Anterior cingulate cortex (tissue), 58 donors: Measurements from ENCODE around the gene CES4A.
A peak's percentile ranks its signal among the peaks of the same experiment; 100 is the strongest.
"Not testable (repeated sequence)": the region's sequence is repeated elsewhere in the genome, so short reads cannot be mapped to it uniquely, and the experiment has no call there.

Experiments
- DNase-seq, 58 donors: peaks; one replicate each; lab custom pipeline; 2025; lab: John Stamatoyannopoulos, UW

Gene CES4A

DNA sequence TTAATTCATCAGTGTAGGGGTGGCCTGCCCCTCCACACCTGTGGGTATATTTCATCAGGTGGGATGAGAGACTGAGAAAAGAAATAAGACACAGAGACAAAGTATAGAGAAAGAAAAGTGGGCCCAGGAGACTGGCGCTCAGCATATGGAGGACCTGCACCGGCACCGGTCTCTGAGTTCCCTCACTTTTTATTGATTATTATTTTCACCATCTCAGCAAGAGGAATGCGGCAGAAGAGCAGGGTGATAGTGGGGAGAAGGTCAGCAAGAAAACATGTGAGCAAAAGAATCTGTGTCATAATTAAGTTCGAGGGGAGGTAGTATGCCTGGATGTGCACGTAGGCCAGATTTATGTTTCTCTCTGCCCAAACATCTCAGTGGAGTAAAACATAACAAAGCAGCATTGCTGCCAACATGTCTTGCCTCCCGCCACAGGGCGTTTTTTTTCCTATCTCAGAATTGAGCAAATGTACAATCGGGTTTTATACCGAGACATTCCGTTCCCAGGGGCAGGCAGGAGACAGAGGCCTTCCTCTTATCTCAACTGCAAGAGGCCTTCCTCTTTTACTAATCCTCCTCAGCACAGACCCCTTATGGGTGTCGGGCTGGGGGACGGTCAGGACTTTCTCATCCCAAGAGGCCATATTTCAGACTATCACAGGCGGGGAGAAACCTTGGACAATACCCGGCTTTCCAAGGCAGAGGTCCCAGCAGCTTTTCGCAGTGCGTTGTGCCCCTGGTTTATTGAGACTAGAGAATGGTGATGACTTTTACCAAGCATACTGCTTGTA, 32.8 kb upstream of the CES4A start:
- not testable (repeated sequence) for DNase-seq

DNA sequence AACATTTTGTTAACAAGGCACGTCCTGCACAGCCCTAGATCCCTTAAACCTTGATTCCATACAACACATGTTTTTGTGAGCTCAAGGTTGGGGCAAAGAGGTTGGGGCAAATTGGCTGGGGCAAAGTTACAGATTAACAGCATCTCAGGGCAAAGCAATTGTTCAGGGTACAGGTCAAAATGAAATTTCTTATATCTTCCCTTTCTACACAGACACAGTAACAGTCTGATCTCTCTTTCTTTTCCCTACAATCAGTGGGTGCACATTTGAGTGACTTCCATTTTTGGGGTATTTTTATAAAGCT, 32.3 kb upstream of the CES4A start:
- DNase-seq: not testable (repeated sequence)

DNA sequence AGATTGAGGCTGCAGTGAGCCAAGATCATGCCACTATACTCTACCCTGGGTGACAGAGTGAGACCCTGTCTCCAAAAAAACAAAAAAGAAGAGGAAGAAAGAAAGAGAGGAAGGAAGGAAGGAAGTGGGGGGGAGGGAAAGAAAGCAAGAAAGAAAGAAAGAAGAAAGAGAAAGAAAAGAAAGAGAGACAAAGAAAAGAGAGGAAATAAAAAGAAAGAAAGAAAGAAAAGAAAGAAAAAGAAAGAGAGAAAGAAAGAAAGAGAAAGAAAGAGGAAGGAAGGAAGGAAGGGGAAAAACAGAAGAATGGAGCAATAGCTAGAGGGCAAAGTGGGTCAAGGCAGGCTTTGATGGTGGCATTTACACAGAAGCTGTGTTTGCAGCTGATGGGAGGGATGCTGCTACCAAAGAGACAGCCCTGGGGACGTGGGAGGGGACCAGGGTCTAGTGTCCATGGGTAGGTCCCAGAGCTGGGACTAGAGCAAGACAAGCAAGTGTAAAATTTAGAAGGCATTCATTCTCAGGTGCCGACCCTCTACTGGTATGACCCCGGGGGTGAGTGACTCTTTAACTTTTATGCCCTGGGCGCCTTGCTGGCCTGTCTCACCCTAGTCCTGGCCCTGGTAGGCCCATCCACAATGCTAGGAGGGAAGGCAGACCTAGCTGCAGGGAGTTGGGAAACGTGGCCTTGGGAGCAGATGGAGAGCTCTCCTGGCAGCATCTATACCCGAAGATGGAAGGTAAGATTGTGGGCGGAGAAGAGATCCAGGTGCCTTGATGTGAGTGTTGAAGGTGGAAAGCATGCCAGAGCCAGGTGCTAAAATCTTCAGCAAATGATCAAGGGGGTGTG, 29.3 kb upstream of the CES4A start:
- DNase-seq: no peak

GRCh38 chr16:66959704-66960161, 28.7 kb upstream of the CES4A start:
- peak in 37 of 58 donors; percentile 15 to 81 (median 47) for DNase-seq

DNA sequence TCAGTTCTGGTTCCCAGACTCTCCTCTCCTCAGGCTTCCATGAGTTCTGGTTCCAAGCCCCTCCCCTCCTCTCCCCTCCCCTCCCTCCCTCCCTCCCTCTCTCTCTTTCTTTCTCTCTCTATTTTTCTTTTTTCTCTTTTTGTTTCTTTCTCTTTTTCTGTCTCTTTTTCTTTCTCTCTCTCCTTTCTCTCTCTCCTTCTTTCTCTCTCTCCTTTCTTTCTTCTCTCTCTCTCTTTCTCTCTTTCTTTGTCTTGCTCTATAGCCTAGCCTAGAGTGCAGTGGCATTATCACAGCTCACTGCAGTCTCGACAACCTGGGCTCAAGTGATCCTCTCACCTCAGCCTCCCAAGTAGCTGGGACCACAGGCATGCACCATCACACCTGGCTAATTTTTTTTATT, 28.1 kb upstream of the CES4A start:
- no peak for DNase-seq

GRCh38 chr16:66961065-66961744, 27.2 kb upstream of the CES4A start, which contains the start of gene CES3:
Gene CES3, plus strand, starts transcription at chr16:66961266. Its CDS starts 42 bp downstream, at chr16:66961308.
- DNase-seq: peak in 29 of 58 donors; percentile 7 to 52 (median 25)

DNA sequence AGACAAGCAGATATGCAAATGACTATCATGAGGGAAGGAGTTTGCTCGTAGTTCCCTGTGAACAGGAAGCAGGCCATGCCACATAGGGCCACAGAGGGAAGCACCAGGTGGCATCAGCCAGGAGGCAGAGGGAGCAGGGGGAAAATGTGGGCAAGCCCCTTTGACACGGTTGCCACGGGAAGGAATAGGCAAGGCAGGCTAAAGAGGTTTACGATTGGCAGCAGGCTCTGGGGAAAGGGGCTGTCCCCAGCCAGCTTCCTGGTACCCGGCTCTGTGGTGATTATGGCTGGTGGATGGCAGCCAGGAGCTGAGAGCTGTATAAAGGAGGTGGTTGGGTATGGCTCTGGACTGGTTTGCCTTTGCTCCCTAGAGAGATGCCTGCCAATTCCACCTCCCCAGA, 26.5 kb upstream of the CES4A start:
- no peak for DNase-seq

DNA sequence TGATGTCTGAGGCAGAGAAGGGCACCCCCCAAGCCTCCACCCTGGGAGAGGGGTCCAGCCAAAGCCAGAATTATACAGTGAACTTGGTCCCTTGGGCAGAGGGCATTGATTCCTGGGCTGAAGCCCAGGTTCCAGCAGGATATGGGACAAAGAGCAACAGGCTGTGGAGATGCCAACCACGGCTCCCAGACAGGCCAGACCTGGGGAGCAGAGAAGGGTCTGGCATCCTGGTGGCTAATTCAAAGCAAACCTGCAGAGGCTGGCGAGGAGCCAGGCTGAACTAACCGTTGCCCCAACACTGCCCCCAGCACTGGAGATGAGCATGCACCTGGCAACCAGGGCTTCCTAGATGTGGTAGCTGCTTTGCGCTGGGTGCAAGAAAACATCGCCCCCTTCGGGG, 24.3 kb upstream of the CES4A start:
- no peak for DNase-seq

DNA sequence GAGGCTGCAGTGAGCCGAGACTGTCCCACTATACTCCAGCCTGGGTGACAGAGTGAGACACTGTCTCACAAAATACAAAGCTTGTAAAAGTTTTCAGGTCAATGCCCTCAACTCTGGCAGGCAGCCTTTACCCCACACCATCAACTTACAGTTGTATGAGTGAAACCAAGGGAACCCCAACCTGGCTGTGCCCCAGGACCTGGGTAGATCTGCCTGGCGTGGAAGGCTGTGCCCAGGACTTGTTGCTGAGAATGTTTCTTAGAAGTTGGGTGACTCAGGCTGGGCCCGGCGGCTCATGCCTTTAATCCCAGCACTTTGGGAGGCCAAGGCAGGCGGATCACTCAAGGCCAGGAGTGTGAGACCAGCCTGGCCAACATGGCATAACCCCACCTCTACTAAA, 19.5 kb upstream of the CES4A start:
- DNase-seq: peak in 9 of 58 donors; percentile 3 to 49 (median 19)

DNA sequence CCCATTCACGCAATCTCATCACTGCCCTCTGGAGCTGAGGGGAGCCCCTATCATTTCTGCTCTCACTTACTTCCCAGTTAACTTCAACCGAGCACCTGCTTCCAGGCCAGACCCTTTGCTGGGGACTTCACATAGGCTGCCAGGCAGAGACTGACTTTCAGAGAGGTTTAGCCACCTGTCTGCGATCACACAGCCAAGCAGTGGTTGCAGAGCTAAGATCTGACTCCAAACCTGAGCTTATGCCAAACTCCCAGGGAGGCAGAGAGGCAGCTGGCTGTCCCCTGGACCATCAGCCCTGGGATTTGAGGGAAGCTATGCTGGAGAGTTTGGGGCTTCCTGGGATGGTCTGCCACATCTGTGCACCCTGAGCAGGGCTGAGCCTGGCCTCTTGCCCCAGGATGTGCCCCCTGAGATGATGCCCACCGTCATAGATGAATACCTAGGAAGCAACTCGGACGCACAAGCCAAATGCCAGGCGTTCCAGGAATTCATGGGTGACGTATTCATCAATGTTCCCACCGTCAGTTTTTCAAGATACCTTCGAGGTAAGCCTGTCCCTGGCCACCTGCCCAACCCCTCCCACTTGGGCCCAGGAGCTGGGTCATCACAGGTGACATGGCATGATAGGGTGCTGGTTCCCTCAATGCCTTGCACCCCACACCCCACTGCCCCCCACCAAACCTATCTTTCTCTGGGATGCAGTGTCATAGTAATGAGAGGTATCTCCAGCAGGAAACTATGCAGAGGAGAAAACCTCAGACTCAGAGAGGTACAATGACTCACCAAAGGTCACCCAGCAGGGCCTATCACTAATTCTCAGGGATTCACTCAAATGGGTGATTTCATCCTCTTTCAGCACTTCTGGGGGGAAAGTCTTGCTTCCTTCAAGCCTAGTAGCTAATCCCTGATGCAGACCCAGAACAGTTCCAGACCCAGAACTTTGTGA, 17.3 kb upstream of the CES4A start:
- DNase-seq: no peak

GRCh38 chr16:66972983-66973382, 15.4 kb upstream of the CES4A start:
- DNase-seq: no peak

GRCh38 chr16:66973716-66974115, 14.7 kb upstream of the CES4A start:
- no peak for DNase-seq

DNA sequence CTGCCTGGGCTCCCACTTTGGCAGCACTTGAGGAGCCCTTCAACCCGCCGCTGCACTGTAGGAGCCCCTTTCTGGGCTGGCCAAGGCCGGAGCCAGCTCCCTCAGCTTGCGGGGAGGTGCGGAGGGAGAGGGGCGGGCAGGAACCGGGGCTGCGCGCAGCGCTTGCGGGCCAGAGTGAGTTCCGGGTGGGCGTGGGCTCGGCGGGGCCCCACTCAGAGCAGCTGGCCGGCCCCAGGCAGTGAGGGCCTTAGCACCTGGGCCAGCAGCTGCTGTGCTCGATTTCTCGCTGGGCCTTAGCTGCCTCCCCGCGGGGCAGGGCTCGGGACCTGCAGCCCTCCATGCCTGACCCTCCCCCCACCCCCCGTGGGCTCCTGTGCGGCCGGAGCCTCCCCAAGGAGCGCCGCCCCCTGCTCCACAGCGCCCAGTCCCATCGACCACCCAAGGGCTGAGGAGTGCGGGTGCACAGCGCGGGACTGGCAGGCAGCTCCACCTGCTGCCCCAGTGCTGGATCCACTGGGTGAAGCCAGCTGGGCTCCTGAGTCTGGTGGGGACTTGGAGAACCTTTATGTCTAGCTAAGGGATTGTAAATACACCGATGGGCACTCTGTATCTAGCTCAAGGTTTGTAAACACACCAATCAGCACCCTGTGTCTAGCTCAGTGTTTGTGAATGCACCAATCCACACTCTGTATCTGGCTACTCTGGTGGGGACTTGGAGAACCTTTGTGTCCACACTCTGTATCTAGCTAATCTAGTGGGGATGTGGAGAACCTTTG, 14.0 kb upstream of the CES4A start:
- not testable (repeated sequence) for DNase-seq

- DNase-seq: not testable (repeated sequence)
These were observed 13.5 kb upstream of the CES4A start for GRCh38 chr16:66974932-66975246.

DNA sequence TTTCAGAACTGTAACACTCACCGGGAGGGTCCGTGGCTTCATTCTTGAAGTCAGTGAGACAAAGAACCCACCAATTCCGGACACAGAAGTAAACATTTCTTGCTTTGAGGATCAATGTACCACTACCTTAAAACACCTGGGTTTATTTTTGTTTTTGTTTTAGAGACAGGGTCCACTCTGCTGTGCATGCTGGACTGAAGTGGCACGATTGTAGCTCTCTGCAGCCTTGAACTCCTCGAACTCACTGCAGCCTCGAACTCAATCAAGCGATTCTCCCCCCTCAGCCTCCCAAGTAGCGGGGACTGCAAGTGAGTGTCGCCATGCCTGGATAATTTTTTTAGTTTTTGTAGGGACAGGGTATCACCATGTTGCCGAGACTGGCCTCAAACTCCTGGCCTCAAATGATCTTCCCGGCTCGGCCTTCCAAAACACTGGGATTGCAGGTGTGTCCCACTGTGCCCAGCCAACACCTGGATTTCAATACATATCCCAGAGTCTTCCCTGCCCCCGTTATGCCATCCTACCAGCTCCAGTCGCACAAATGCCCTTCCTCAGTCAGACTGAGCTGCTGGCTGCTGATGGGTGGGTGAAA, 13.0 kb upstream of the CES4A start:
- no peak for DNase-seq

DNA sequence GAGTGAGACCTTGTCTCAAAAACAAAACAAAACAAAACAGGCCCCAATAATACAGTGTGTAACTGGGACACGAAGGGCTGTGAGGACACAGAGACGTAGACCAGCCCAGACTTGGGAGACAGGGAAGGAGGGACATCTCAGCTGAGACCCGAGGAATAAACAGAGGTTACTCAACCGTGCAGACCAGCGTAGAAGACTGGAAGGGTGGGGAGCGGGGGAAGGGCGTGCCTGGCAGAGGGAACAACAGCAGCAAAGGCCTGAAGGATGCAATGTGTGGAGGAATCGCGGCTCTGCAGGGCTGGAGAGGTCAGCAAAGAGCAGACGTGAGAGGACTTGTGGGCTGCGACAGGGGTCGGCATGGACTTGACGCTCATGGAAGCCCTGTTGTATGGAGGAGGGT, 11.6 kb upstream of the CES4A start:
- DNase-seq: no peak

- peak in 57 of 58 donors; percentile 6 to 92 (median 73) for DNase-seq
These were observed 10.9 kb upstream of the CES4A start for GRCh38 chr16:66977341-66978113.
